Measurements from ENCODE around the gene PRKAA1. TPM values are rescaled to one million over a fixed set of nuclear protein-coding genes. Genes with fewer than 3 reads are reported as not detected.
A peak's percentile ranks its signal among the peaks of the same experiment; 100 is the strongest.

Gene PRKAA1
- 33.6 TPM for total RNA-seq
- long read RNA-seq, full-length matches to known transcripts, result 7 of 8 reads
- long read RNA-seq, partial matches to known transcripts, result 0 of 8 reads
- long read RNA-seq, other reads (novel, unspliced or antisense), result 1 of 8 reads

GRCh38 chr5:40798012-40798800, at the start of gene PRKAA1:
TSS of gene PRKAA1 (minus strand) at chr5:40798374. CDS start at chr5:40798189, 185 bp downstream.
- intact Hi-C loops (cut with DNase I), result loop anchor here (1.0 kb wide), 2 partner anchors 37 to 43 kb away; partner anchors contain the start of genes RPL37 and TTC33

GRCh38 chr5:40847525-40847924, 49.4 kb upstream of the PRKAA1 start:
- ATAC-seq (no peak), DNase-seq (ENCODE audit: missing footprints) (no peak)
- intact Hi-C loops (cut with DNase I), result no loop called here

More at GRCh38 chr5:40798012-40798800, at the start of gene PRKAA1:
- ATAC-seq, result peak; percentile 95
- peak; percentile 94 for DNase-seq (ENCODE audit: missing footprints)

- intact Hi-C loops (cut with DNase I), result no loop called here
- DNase-seq (ENCODE audit: missing footprints) (no peak), ATAC-seq (no peak)
Observed at GRCh38 chr5:40846371-40846770, 48.2 kb upstream of the PRKAA1 start.

- intact Hi-C loops (cut with DNase I), result no loop called here
- no peak for DNase-seq (ENCODE audit: missing footprints)
- no peak for ATAC-seq
Observed at GRCh38 chr5:40844565-40844964, 46.4 kb upstream of the PRKAA1 start.

- intact Hi-C loops (cut with DNase I), result no loop called here
- DNase-seq (ENCODE audit: missing footprints) (no peak), ATAC-seq (no peak)
Observed at GRCh38 chr5:40842351-40842750, 44.2 kb upstream of the PRKAA1 start.

GRCh38 chr5:40841068-40841805, 43.1 kb upstream of the PRKAA1 start, which contains the start of gene CARD6:
TSS of gene CARD6 (plus strand) at chr5:40841367. CDS start at chr5:40841383, 16 bp downstream.
- intact Hi-C loops (cut with DNase I), result no loop called here
- DNase-seq (ENCODE audit: missing footprints) (no peak), ATAC-seq (peak; percentile 54)

GRCh38 chr5:40838086-40838485, 39.9 kb upstream of the PRKAA1 start:
- no peak for DNase-seq (ENCODE audit: missing footprints)
- ATAC-seq, result no peak
- intact Hi-C loops (cut with DNase I), result no loop called here

GRCh38 chr5:40834849-40835787, 36.9 kb upstream of the PRKAA1 start, which contains the start of gene RPL37:
TSS of gene RPL37 (minus strand) at chr5:40835222. CDS start at chr5:40835185, 37 bp downstream.
- peak; percentile 97 for DNase-seq (ENCODE audit: missing footprints)

GRCh38 chr5:40834391-40834848, 36.2 kb upstream of the PRKAA1 start:
- intact Hi-C loops (cut with DNase I), result loop anchor here (2.0 kb wide), 1 partner anchor 80 kb away; the partner anchor contains the start of gene TTC33
- no peak for ATAC-seq
- DNase-seq (ENCODE audit: missing footprints), result no peak

More at GRCh38 chr5:40834849-40835787, 36.9 kb upstream of the PRKAA1 start, which contains the start of gene RPL37:
- ATAC-seq, result peak; percentile 100
- intact Hi-C loops (cut with DNase I), result loop anchor here (1.0 to 2.0 kb wide), 2 partner anchors 37 to 80 kb away; partner anchors contain the start of genes PRKAA1 and TTC33

GRCh38 chr5:40833712-40834229, 35.6 kb upstream of the PRKAA1 start:
- no peak for ATAC-seq
- intact Hi-C loops (cut with DNase I), result loop anchor here (2.0 kb wide), 1 partner anchor 79 kb away; the partner anchor contains the start of gene TTC33

GRCh38 chr5:40832345-40832744, 34.2 kb upstream of the PRKAA1 start:
- DNase-seq (ENCODE audit: missing footprints) (no peak), ATAC-seq (no peak)
- intact Hi-C loops (cut with DNase I), result no loop called here

More at GRCh38 chr5:40833712-40834229, 35.6 kb upstream of the PRKAA1 start:
- DNase-seq (ENCODE audit: missing footprints), result no peak

- ATAC-seq (no peak), DNase-seq (ENCODE audit: missing footprints) (no peak)
- intact Hi-C loops (cut with DNase I), result no loop called here
Observed at GRCh38 chr5:40831346-40832210, 33.4 kb upstream of the PRKAA1 start.

GRCh38 chr5:40829748-40830533, 31.8 kb upstream of the PRKAA1 start:
- DNase-seq (ENCODE audit: missing footprints) (no peak), ATAC-seq (no peak)
- intact Hi-C loops (cut with DNase I), result no loop called here

GRCh38 chr5:40828690-40829661, 30.8 kb upstream of the PRKAA1 start:
- intact Hi-C loops (cut with DNase I), result no loop called here
- no peak for DNase-seq (ENCODE audit: missing footprints)
- ATAC-seq, result no peak

GRCh38 chr5:40828021-40828631, 30.0 kb upstream of the PRKAA1 start:
- DNase-seq (ENCODE audit: missing footprints), result no peak
- no peak for ATAC-seq
- intact Hi-C loops (cut with DNase I), result no loop called here
